ENCODE measurements around the gene H1-8. TPM values are rescaled to one million over a fixed set of nuclear protein-coding genes. Genes with fewer than 3 reads are reported as not detected.

H1-8 gene
- total and polyA plus RNA-seq, 9 of the 15 experiments (the other 6 are each of a cell fraction or from before 2014, with no cell fraction given): not detected

DNA sequence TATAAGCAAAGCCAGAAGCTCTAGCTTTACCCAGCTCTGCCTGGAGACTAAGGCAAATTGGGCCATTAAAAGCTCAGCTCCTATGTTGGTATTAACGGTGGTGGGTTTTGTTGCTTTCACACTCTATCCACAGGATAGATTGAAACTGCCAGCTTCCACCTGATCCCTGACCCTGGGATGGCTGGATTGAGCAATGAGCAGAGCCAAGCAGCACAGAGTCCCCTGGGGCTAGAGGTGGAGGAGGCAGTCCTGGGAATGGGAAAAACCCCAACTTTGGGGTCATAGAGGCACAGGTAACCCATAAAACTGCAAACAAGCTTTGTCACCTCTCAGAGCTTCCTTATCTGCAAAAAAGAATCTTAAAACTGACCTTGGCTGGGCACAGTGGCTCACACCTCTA, 7.9 kb upstream of the H1-8 start (continued):
- TF ChIP-seq, protein P1, sequence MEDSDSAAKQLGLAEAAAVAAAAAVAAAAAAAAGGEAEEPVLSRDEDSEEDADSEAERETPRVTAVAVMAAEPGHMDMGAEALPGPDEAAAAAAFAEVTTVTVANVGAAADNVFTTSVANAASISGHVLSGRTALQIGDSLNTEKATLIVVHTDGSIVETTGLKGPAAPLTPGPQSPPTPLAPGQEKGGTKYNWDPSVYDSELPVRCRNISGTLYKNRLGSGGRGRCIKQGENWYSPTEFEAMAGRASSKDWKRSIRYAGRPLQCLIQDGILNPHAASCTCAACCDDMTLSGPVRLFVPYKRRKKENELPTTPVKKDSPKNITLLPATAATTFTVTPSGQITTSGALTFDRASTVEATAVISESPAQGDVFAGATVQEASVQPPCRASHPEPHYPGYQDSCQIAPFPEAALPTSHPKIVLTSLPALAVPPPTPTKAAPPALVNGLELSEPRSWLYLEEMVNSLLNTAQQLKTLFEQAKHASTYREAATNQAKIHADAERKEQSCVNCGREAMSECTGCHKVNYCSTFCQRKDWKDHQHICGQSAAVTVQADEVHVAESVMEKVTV (CRISPR knock-in tag; IDR thresholded peaks at IDR 0.05): no peak
- no peak for TF ChIP-seq XRCC4 (IDR thresholded peaks at IDR 0.05; ENCODE audit: extremely low read depth, insufficient read depth, insufficient read length)
- no peak for TF ChIP-seq PHF8 (IDR thresholded peaks at IDR 0.05; ENCODE audit: borderline replicate concordance, low read length)
- TF ChIP-seq ZC3H4 (CRISPR knock-in tag; IDR thresholded peaks at IDR 0.05; ENCODE audit: borderline replicate concordance): no peak
- no peak for TF ChIP-seq ETV5 (CRISPR knock-in tag; IDR thresholded peaks at IDR 0.05; ENCODE audit: low read depth)

DNA sequence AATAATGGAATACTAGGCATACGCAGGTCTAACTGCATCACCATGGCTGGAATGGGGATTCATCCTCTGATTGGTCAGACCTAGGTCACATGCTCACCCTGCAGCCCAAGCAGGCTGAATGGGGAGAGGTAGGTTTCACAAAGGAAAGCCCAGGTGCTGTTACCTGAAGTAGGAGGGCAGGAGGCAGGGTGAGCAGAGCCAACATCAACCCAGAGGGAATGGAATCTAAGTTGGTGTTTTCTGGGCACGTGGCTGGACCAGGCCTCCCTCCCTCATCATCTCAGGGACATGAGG, 6.7 kb upstream of the H1-8 start:
- WGBS (ENCODE audit: insufficient coverage, low coverage, missing lambda C conversion rate): 24% methylated on average over 2 of the region's 2 CpGs
- Histone ChIP-seq H3K4me1 (replicated peaks in 1 of 2; ENCODE audit: control insufficient read depth in 2 of 2, insufficient read depth in 2 of 2, low read length in 2 of 2) (peaks cover 0 to 4% of the 10 kb centered on the region in 2 experiments; a peak in 2 of 5 replicates), H2AFZ (ENCODE audit: low read depth, low read length) (no peak overlapping the region), H3K79me2 (ENCODE audit: control insufficient read depth, insufficient read depth, low read length) (no peaks in the 10 kb centered on the region), H3K27ac (ENCODE audit: extremely low read depth, low read depth, low read length) (no peak overlapping the region), H3K4me2 (ENCODE audit: insufficient read depth, low read length) (no peak overlapping the region; the same call in none of the 2 replicates), H4K20me1 (replicated peaks; ENCODE audit: control insufficient read depth, insufficient read depth, low read length) (no peaks in the 10 kb centered on the region), H3K36me3 (ENCODE audit: control insufficient read depth, insufficient read depth, low read length) (no peaks in the 10 kb centered on the region), H3K27me3 (ENCODE audit: control insufficient read depth in 2 of 2, insufficient read depth in 2 of 2, low read length in 2 of 2) (peaks cover 2 to 13% of the 10 kb centered on the region in 2 experiments; a peak in 2 of 5 replicates), H3K9me3 (replicated peaks; ENCODE audit: control insufficient read depth, insufficient read depth, low read depth, low read length) (no peaks in the 10 kb centered on the region), H3K9me1 (ENCODE audit: control insufficient read depth, insufficient read depth, low read length) (no peaks in the 10 kb centered on the region), H3K9ac (ENCODE audit: insufficient read depth in 1 of 2, low read depth in 2 of 2, low read length in 2 of 2) (no peak overlapping the region), H3K4me3 (no peak overlapping the region)
- DNase-seq (ENCODE audit: extremely low read depth in 1 of 4, low spot score in 3 of 4): no peak
- POLR2A ChIA-PET: no interaction called here
- no peak for FAIRE-seq
- intact Hi-C loops (cut with micrococcal nuclease) (no loop called here), in situ Hi-C loops (cut with MboI) (no loop called here)
- TF ChIP-seq, protein P2, sequence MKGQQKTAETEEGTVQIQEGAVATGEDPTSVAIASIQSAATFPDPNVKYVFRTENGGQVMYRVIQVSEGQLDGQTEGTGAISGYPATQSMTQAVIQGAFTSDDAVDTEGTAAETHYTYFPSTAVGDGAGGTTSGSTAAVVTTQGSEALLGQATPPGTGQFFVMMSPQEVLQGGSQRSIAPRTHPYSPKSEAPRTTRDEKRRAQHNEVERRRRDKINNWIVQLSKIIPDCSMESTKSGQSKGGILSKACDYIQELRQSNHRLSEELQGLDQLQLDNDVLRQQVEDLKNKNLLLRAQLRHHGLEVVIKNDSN (CRISPR knock-in tag; IDR thresholded peaks at IDR 0.05): peak; percentile 91
- TF ChIP-seq, protein P3, sequence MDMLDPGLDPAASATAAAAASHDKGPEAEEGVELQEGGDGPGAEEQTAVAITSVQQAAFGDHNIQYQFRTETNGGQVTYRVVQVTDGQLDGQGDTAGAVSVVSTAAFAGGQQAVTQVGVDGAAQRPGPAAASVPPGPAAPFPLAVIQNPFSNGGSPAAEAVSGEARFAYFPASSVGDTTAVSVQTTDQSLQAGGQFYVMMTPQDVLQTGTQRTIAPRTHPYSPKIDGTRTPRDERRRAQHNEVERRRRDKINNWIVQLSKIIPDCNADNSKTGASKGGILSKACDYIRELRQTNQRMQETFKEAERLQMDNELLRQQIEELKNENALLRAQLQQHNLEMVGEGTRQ (CRISPR knock-in tag; IDR thresholded peaks at IDR 0.05): peak; percentile 76
- TF ChIP-seq CCAR2 (IDR thresholded peaks at IDR 0.05; ENCODE audit: low read depth, low read length) (no peak), RAD51 (IDR thresholded peaks at IDR 0.05; ENCODE audit: borderline replicate concordance, low read depth) (peak; percentile 72; the same call in 1 of the 2 replicates), NFYB (IDR thresholded peaks at IDR 0.05; ENCODE audit: extremely low read depth, insufficient read length) (peak; percentile 2), NEUROD1 (IDR thresholded peaks at IDR 0.05; ENCODE audit: borderline replicate concordance, low read depth, low read length, partially characterized antibody) (no peak)
- CTCF ChIA-PET (ENCODE audit: low intra/inter-chr PET ratio): no interaction called here
- ATAC-seq: 0 out of 3 replicates have a peak, but pooled peaks have one; percentile 40
- BruUV-seq (replicated peaks): no TSS peak
